Fibroblast of skin of right biceps (primary cell): ENCODE data around the gene MSH5.
"Not testable (repeated sequence)": the region's sequence is repeated elsewhere in the genome, so short reads cannot be mapped to it uniquely, and the experiment has no call there.

ENCODE experiments used
- DNase-seq: peaks from one replicate; pipeline ENCODE4 v3.0.0-alpha.2; 2013

Gene MSH5

GRCh38 chr6:31781244-31782125, 41.7 kb downstream of the MSH5 start:
- no peak for DNase-seq

GRCh38 chr6:31782126-31782855, 42.5 kb downstream of the MSH5 start:
- no peak for DNase-seq

- no peak for DNase-seq
Observed at GRCh38 chr6:31784098-31784925, 44.5 kb downstream of the MSH5 start.

GRCh38 chr6:31785475-31785874, 45.7 kb downstream of the MSH5 start:
- no peak for DNase-seq

- peak; percentile 55 for DNase-seq
Observed at GRCh38 chr6:31791324-31792089, 51.7 kb downstream of the MSH5 start.

GRCh38 chr6:31792090-31792374, 52.2 kb downstream of the MSH5 start:
- DNase-seq = no peak

- peak; percentile 53 for DNase-seq
Observed at GRCh38 chr6:31792761-31793171, 53.0 kb downstream of the MSH5 start.

GRCh38 chr6:31793927-31794245, 54.1 kb downstream of the MSH5 start:
- DNase-seq = not testable (repeated sequence)

GRCh38 chr6:31794294-31794865, 54.6 kb downstream of the MSH5 start:
- peak; percentile 44 for DNase-seq

GRCh38 chr6:31794866-31795615, 55.2 kb downstream of the MSH5 start:
- DNase-seq = no peak

GRCh38 chr6:31795616-31796298, 56.0 kb downstream of the MSH5 start, which contains the start of gene VARS1:
TSS of gene VARS1 (minus strand) at chr6:31795752. CDS start at chr6:31795217, 535 bp downstream.
- DNase-seq = peak; percentile 89

- DNase-seq = no peak
Observed at GRCh38 chr6:31796993-31797385, 57.2 kb downstream of the MSH5 start.

GRCh38 chr6:31797588-31797987, 57.8 kb downstream of the MSH5 start:
- no peak for DNase-seq

GRCh38 chr6:31799781-31800180, 60.0 kb downstream of the MSH5 start:
- peak; percentile 28 for DNase-seq

GRCh38 chr6:31801031-31801927, 61.5 kb downstream of the MSH5 start:
- DNase-seq = not testable (repeated sequence)

- no peak for DNase-seq
Observed at GRCh38 chr6:31805939-31806469, 66.2 kb downstream of the MSH5 start.

- peak; percentile 96 for DNase-seq
Observed at GRCh38 chr6:31806470-31807272, 66.9 kb downstream of the MSH5 start, which contains the start of gene LSM2. TSS of gene LSM2 (minus strand) at chr6:31806966. CDS start at chr6:31806757, 209 bp downstream.

GRCh38 chr6:31808599-31808998, 68.8 kb downstream of the MSH5 start:
- DNase-seq = not testable (repeated sequence)
